SK-N-SH treated with all-trans-retinoic acid at 6 μM for 48 hours (cell line): Measurements from ENCODE around the gene RSL24D1.

Source experiments
- ATAC-seq: fragments of 200-7000 bp; cut with Tn5 transposase; 3 replicates; pipeline ENCODE4 v1.9.1; 2020; ENCODE audit warnings: mild to moderate bottlenecking, moderate library complexity
- ARNTL ChIP-seq: fragments of 450-650 bp; formaldehyde crosslinking; IDR thresholded peaks from 2 replicates; pipeline ENCODE4 v1.5.0; 2020; ENCODE audit warnings: low read depth, mild to moderate bottlenecking, moderate library complexity, borderline replicate concordance
- BACH2 ChIP-seq: fragments of 250-450 bp; sonication (Bioruptor Pico); IDR thresholded peaks from 2 replicates; pipeline ENCODE4 v1.9.0; 2021; ENCODE audit warnings: mild to moderate bottlenecking, borderline replicate concordance
- CREB5 ChIP-seq: fragments of 250-450 bp; sonication (Bioruptor Pico); IDR thresholded peaks from 2 replicates; pipeline ENCODE4 v1.5.1; 2020; ENCODE audit warnings: low read depth, mild to moderate bottlenecking, moderate library complexity
- CSDC2 ChIP-seq: fragments of 250-450 bp; sonication (Bioruptor Pico); IDR thresholded peaks from 2 replicates; pipeline ENCODE4 v1.5.0; 2020; ENCODE audit warnings: mild to moderate bottlenecking, moderate library complexity
- CSRNP3 ChIP-seq: fragments of 250-450 bp; sonication (Bioruptor Pico); IDR thresholded peaks from 2 replicates; pipeline ENCODE4 v1.5.1; 2021; ENCODE audit warnings: mild to moderate bottlenecking, moderate library complexity
- ESRRG ChIP-seq: fragments of 250-450 bp; sonication (Bioruptor Pico); IDR thresholded peaks from 2 replicates; pipeline ENCODE4 v1.6.1; 2021; ENCODE audit warnings: mild to moderate bottlenecking
- GLIS3 ChIP-seq: fragments of 250-450 bp; sonication (Bioruptor Pico); IDR thresholded peaks from 2 replicates; pipeline ENCODE4 v1.5.0; 2020; ENCODE audit warnings: mild to moderate bottlenecking, moderate library complexity
- OSR1 ChIP-seq: fragments of 250-450 bp; sonication (Bioruptor Pico); IDR thresholded peaks from 2 replicates; pipeline ENCODE4 v1.8.0; 2022; ENCODE audit warnings: moderate library complexity, mild to moderate bottlenecking, inconsistent platforms
- PATZ1 ChIP-seq: fragments of 250-450 bp; sonication (Bioruptor Pico); IDR thresholded peaks from 2 replicates; pipeline ENCODE4 v1.8.0; 2020; ENCODE audit warnings: mild to moderate bottlenecking, moderate library complexity, borderline replicate concordance
- POU6F1 ChIP-seq: fragments of 250-450 bp; sonication (Bioruptor Pico); IDR thresholded peaks from 2 replicates; pipeline ENCODE4 v1.8.0; 2021; ENCODE audit warnings: low read depth, mild to moderate bottlenecking, moderate library complexity, borderline replicate concordance
- PPARA ChIP-seq: fragments of 250-450 bp; sonication (Bioruptor Pico); IDR thresholded peaks from 2 replicates; pipeline ENCODE4 v1.5.0; 2020; ENCODE audit warnings: mild to moderate bottlenecking, borderline replicate concordance
- RARB ChIP-seq: fragments of 250-450 bp; sonication (Bioruptor Pico); IDR thresholded peaks from 2 replicates; pipeline ENCODE4 v1.8.0; 2021; ENCODE audit warnings: mild to moderate bottlenecking, moderate library complexity
- SNAI2 ChIP-seq: fragments of 250-450 bp; sonication (Bioruptor Pico); IDR thresholded peaks from 2 replicates; pipeline ENCODE4 v1.5.0; 2020; ENCODE audit warnings: mild to moderate bottlenecking, moderate library complexity
- TCF4 ChIP-seq: fragments of 250-450 bp; sonication (Bioruptor Pico); IDR thresholded peaks from 2 replicates; pipeline ENCODE4 v1.8.0; 2021; ENCODE audit warnings: mild to moderate bottlenecking, moderate library complexity, borderline replicate concordance
- TOX ChIP-seq: fragments of 250-450 bp; sonication (Bioruptor Pico); IDR thresholded peaks from 2 replicates; pipeline ENCODE4 v1.8.0; 2021; ENCODE audit warnings: mild to moderate bottlenecking, moderate library complexity, borderline replicate concordance
- TSHZ2 ChIP-seq: fragments of 250-450 bp; sonication (Bioruptor Pico); IDR thresholded peaks from 2 replicates; pipeline ENCODE4 v1.5.0; 2020; ENCODE audit warnings: mild to moderate bottlenecking, moderate library complexity
- ZC3H10 ChIP-seq: fragments of 250-450 bp; sonication (Bioruptor Pico); IDR thresholded peaks from 2 replicates; pipeline ENCODE4 v1.5.1; 2021; ENCODE audit warnings: mild to moderate bottlenecking, moderate library complexity
- ZFP3 ChIP-seq: fragments of 250-450 bp; sonication (Bioruptor Pico); IDR thresholded peaks from 2 replicates; pipeline ENCODE4 v1.5.0; 2020; ENCODE audit warnings: mild to moderate bottlenecking, moderate library complexity
- ZFP30 ChIP-seq: fragments of 450-650 bp; formaldehyde crosslinking; IDR thresholded peaks from 2 replicates; pipeline ENCODE4 v1.5.0; 2022; ENCODE audit warnings: mild to moderate bottlenecking, moderate library complexity
- ZNF565 ChIP-seq: fragments of 450-650 bp; formaldehyde crosslinking; conservative IDR thresholded peaks from 2 replicates; pipeline ENCODE4 v1.5.0; 2020; ENCODE audit warnings: low read depth, mild to moderate bottlenecking, moderate library complexity
- ZNF70 ChIP-seq: fragments of 450-650 bp; formaldehyde crosslinking; IDR thresholded peaks from 2 replicates; pipeline ENCODE4 v1.5.0; 2020; ENCODE audit warnings: mild to moderate bottlenecking, moderate library complexity
- ZNF8 ChIP-seq: fragments of 450-650 bp; formaldehyde crosslinking; IDR thresholded peaks from 2 replicates; pipeline ENCODE4 v1.5.0; 2020; ENCODE audit warnings: mild to moderate bottlenecking, moderate library complexity

Gene RSL24D1

GRCh38 chr15:55239440-55240124 is 42.8 kb upstream of the RSL24D1 start (continued):
- no peak for TF ChIP-seq PPARA (CRISPR knock-in tag)

- no peak for TF ChIP-seq CSDC2 (CRISPR knock-in tag)
- TF ChIP-seq ARNTL (CRISPR knock-in tag), result no peak
- no peak for TF ChIP-seq ZFP3 (CRISPR knock-in tag)
- no peak for TF ChIP-seq TCF4 (CRISPR knock-in tag)
- TF ChIP-seq ESRRG (CRISPR knock-in tag), result no peak
- no peak for TF ChIP-seq CSRNP3
- no peak for TF ChIP-seq OSR1
- no peak for TF ChIP-seq POU6F1
- no peak for TF ChIP-seq ZFP30
- no peak for ATAC-seq
Measured at GRCh38 chr15:55238877-55239276, 42.1 kb upstream of the RSL24D1 start.

- no peak for ATAC-seq
- TF ChIP-seq GLIS3 (CRISPR knock-in tag), result no peak
- no peak for TF ChIP-seq TOX (CRISPR knock-in tag)
- TF ChIP-seq PATZ1, result no peak
- no peak for TF ChIP-seq ZNF565
- TF ChIP-seq POU6F1, result no peak
- no peak for TF ChIP-seq ZFP30
- no peak for TF ChIP-seq ZNF8 (CRISPR knock-in tag)
Measured at GRCh38 chr15:55237219-55238130, 40.7 kb upstream of the RSL24D1 start.

- no peak for ATAC-seq
- TF ChIP-seq BACH2 (CRISPR knock-in tag), result no peak
- no peak for TF ChIP-seq RARB (CRISPR knock-in tag)
- TF ChIP-seq ZFP30, result no peak
- no peak for TF ChIP-seq CSRNP3
- no peak for TF ChIP-seq OSR1
- TF ChIP-seq CREB5, result no peak
- TF ChIP-seq CSDC2 (CRISPR knock-in tag), result no peak
- TF ChIP-seq ZNF565, result no peak
- no peak for TF ChIP-seq ZNF70
- no peak for TF ChIP-seq TSHZ2
- TF ChIP-seq SNAI2 (CRISPR knock-in tag), result no peak
- no peak for TF ChIP-seq ZC3H10 (CRISPR knock-in tag)
- no peak for TF ChIP-seq GLIS3 (CRISPR knock-in tag)
Measured at GRCh38 chr15:55235546-55236036, 38.9 kb upstream of the RSL24D1 start.
